ENCODE data around the gene PKN2. TPM values are rescaled to one million over a fixed set of nuclear protein-coding genes. Genes with fewer than 3 reads are reported as not detected.
"Not testable (repeated sequence)": the region's sequence is repeated elsewhere in the genome, so short reads cannot be mapped to it uniquely, and the experiment has no call there.

The PKN2 gene
- polyA plus RNA-seq, 2 donors: 14.0 to 22.4 TPM

DNA sequence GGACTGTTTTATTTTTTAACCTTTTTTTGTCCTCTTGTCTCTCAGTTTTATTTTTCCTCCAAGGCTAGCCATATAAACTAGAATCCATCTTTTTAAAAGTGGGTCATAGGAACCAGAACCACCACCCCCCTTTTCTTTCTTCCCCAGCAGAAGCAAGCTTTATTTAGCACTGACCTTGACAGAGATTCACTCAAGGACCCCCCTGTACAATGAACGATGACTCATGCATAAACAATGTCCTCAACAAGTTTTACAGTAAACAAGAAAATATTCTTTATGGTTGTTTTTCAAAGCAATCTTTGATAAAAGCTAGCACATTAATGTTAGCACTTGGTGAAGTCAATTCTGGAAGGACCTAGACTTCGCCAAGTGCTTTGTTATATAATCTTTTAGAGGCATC lies 14.1 kb downstream of the PKN2 start:
- no peaks in the 10 kb centered on the region for H3K9me3 ChIP-seq (ENCODE audit: control insufficient read depth in 2 of 2, insufficient read depth in 1 of 2, low read depth in 1 of 2, low read length in 1 of 2)
- no peak overlapping the region for H3K4me3 ChIP-seq (ENCODE audit: low read depth in 1 of 2, low read length in 2 of 2)
- no peaks in the 10 kb centered on the region for H3K36me3 ChIP-seq (ENCODE audit: control insufficient read depth in 2 of 2, insufficient read depth in 2 of 2, low read length in 1 of 2)
- WGBS, 2 donors: 65 to 67% methylated on average over 2 of the region's 2 CpGs
- no peaks in the 10 kb centered on the region for H3K27me3 ChIP-seq (ENCODE audit: control insufficient read depth in 1 of 2, insufficient read depth in 2 of 2, low read length in 2 of 2)
- H3K4me1 ChIP-seq (ENCODE audit: control insufficient read depth in 2 of 2, insufficient read depth in 2 of 2, low read length in 1 of 2): no peaks in the 10 kb centered on the region
- no peak overlapping the region for H3K27ac ChIP-seq (ENCODE audit: low read depth in 2 of 2, low read length in 1 of 2)

DNA sequence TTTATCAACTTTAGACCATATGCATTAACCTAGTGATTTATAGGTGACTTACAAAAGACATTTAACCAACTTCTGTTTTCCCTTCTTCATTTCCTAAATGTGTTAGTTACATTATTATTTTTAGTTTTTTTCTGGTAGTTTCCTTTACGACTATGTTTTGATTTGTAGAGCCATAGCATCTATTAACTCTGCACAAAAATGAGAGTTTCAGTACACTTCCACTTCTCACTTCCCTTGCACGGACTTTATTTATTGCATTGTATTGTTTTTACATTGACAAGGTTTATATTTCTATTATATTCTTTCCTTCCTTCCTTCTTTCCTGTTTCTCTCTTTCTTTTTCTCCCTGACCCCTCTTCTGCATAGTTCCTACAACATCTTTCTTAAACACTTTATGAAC lies 14.7 kb downstream of the PKN2 start:
- Histone ChIP-seq H3K27ac (ENCODE audit: low read depth in 2 of 2, low read length in 1 of 2) (no peak overlapping the region), H3K9me3 (ENCODE audit: control insufficient read depth in 2 of 2, insufficient read depth in 1 of 2, low read depth in 1 of 2, low read length in 1 of 2) (no peaks in the 10 kb centered on the region), H3K4me1 (ENCODE audit: control insufficient read depth in 2 of 2, insufficient read depth in 2 of 2, low read length in 1 of 2) (no peaks in the 10 kb centered on the region), H3K36me3 (ENCODE audit: control insufficient read depth in 2 of 2, insufficient read depth in 2 of 2, low read length in 1 of 2) (no peaks in the 10 kb centered on the region), H3K4me3 (ENCODE audit: low read depth in 1 of 2, low read length in 2 of 2) (no peak overlapping the region), H3K27me3 (ENCODE audit: control insufficient read depth in 1 of 2, insufficient read depth in 2 of 2, low read length in 2 of 2) (no peaks in the 10 kb centered on the region)
- WGBS, 2 donors: 67 to 69% methylated on average over 2 of the region's 2 CpGs

DNA sequence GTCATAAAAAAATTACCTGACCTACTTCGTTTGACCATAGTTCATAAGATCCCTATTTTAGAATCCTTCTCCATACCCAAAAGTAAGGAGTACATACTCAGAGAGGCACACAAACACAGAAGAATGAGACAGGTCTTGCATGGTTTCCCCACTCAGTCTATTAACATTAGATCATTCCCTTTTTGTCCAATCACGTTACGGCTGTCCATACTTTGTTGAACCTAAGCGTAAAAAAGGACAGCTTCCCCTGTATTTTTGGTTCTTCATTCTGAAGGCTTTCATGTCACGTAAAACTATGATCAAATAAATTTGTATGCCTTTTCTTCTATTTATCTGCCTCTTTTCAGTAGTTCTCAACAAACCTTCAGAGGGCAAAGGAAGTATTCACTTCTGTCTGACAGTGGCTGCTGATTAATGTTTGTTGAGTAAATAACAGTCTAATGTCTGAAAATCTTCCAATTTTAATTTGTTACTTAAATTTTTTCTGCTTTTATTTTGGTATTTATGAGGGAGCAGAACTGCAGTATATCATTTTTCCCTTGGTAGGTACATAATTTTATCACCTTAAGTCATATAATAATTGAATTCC lies 16.4 kb downstream of the PKN2 start:
- H3K4me1 ChIP-seq (ENCODE audit: control insufficient read depth in 2 of 2, insufficient read depth in 2 of 2, low read length in 1 of 2): no peaks in the 10 kb centered on the region
- H3K27me3 ChIP-seq (ENCODE audit: control insufficient read depth in 1 of 2, insufficient read depth in 2 of 2, low read length in 2 of 2): no peaks in the 10 kb centered on the region
- H3K36me3 ChIP-seq (ENCODE audit: control insufficient read depth in 2 of 2, insufficient read depth in 2 of 2, low read length in 1 of 2): no peaks in the 10 kb centered on the region
- no peak overlapping the region for H3K4me3 ChIP-seq (ENCODE audit: low read depth in 1 of 2, low read length in 2 of 2)
- 83 to 87% methylated on average over 5 of the region's 5 CpGs for WGBS, 2 donors
- H3K27ac ChIP-seq (ENCODE audit: low read depth in 2 of 2, low read length in 1 of 2): no peak overlapping the region
- no peaks in the 10 kb centered on the region for H3K9me3 ChIP-seq (ENCODE audit: control insufficient read depth in 2 of 2, insufficient read depth in 1 of 2, low read depth in 1 of 2, low read length in 1 of 2)

DNA sequence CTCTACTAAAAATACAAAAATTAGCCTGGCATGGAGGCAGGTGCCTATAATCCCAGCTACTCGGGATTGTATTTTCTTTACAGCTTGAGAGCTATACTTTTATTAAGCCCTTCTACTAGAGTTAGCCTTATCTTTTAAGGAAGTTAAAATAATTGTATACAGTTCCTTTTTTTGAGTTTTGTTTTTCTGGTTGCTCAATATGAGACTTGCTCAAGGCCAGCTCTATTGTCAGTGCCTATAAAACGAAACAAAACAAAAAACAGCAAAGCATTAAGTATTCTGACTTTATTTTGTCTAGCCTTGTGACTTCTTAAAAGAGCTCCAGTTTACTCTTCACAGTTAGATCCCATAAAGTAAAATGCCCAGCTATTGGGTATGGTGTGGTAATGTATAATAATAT lies 17.2 kb downstream of the PKN2 start:
- Histone ChIP-seq H3K4me1 (ENCODE audit: control insufficient read depth in 2 of 2, insufficient read depth in 2 of 2, low read length in 1 of 2) (no peaks in the 10 kb centered on the region), H3K36me3 (ENCODE audit: control insufficient read depth in 2 of 2, insufficient read depth in 2 of 2, low read length in 1 of 2) (no peaks in the 10 kb centered on the region), H3K27me3 (ENCODE audit: control insufficient read depth in 1 of 2, insufficient read depth in 2 of 2, low read length in 2 of 2) (no peaks in the 10 kb centered on the region), H3K9me3 (ENCODE audit: control insufficient read depth in 2 of 2, insufficient read depth in 1 of 2, low read depth in 1 of 2, low read length in 1 of 2) (no peaks in the 10 kb centered on the region), H3K4me3 (ENCODE audit: low read depth in 1 of 2, low read length in 2 of 2) (no peak overlapping the region), H3K27ac (ENCODE audit: low read depth in 2 of 2, low read length in 1 of 2) (peak overlapping the region in 1 of 2 donors; percentile 21)
- 46 to 54% methylated on average over 2 of the region's 2 CpGs for WGBS, 2 donors

DNA sequence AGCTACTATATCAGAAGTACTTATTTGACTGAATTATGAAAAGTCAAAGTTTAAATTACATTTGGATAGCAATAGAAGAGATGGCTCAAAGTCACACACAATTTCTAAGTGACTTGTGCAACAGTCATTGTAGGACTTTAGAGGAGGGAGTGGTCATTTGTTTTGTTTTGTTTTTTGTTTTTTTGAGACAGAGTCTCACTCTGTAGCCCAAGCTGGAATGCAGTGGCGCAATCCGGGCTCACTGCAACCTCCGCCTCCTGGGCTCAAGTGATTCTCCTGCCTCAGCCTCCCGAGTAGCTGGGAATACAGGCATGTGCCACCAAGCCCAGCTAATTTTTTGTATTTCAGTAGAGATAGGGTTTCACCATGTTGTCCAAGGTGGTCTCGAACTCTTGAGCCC lies 17.7 kb downstream of the PKN2 start:
- 89 to 93% methylated on average over 5 of the region's 5 CpGs for WGBS, 2 donors
- not testable (repeated sequence) for H3K4me3 ChIP-seq (ENCODE audit: low read depth in 1 of 2, low read length in 2 of 2); H3K36me3 ChIP-seq (ENCODE audit: control insufficient read depth in 2 of 2, insufficient read depth in 2 of 2, low read length in 1 of 2); H3K27me3 ChIP-seq (ENCODE audit: control insufficient read depth in 1 of 2, insufficient read depth in 2 of 2, low read length in 2 of 2); H3K27ac ChIP-seq (ENCODE audit: low read depth in 2 of 2, low read length in 1 of 2); H3K9me3 ChIP-seq (ENCODE audit: control insufficient read depth in 2 of 2, insufficient read depth in 1 of 2, low read depth in 1 of 2, low read length in 1 of 2); H3K4me1 ChIP-seq (ENCODE audit: control insufficient read depth in 2 of 2, insufficient read depth in 2 of 2, low read length in 1 of 2)

DNA sequence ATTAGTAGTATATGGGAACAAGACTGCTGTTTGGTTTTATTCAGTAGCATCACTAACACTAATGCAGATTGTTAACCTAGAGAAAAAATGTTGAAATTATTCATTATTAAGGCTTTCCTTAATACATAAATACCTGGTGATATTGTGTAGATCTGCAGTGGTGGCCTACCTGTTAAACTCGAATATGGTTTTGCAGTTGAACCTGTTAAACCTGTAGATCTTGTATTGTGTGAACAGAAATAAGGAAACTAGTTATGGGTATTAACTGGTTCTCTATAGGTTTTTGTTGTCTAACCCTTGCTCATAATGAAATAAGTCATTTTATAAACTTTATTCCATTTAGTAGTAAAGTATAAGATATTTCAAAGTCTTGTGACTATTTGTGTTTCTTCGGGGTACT lies 23.9 kb downstream of the PKN2 start:
- Histone ChIP-seq H3K4me3 (ENCODE audit: low read depth in 1 of 2, low read length in 2 of 2) (no peak overlapping the region), H3K27ac (ENCODE audit: low read depth in 2 of 2, low read length in 1 of 2) (no peak overlapping the region)
- WGBS, 2 donors: 54 to 64% methylated on average over 2 of the region's 2 CpGs

DNA sequence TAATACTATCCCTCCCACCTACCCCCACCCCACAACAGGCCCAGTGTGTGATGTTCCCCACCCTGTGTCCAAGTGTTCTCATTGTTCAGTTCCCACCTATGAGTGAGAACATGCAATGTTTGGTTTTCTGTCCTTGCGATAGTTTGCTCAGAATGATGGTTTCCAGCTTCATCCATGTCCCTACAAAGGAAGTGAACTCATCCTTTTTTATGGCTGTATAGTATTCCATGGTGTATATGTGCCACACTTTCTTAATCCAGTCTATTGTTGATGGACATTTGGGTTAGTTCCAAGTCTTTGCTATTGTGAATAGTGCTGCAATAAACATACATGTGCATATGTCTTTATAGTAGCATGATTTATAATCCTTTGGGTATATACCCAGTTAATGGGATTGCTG lies 28.8 kb downstream of the PKN2 start:
- H3K36me3 ChIP-seq (ENCODE audit: control insufficient read depth in 2 of 2, insufficient read depth in 2 of 2, low read length in 1 of 2); H3K4me3 ChIP-seq (ENCODE audit: low read depth in 1 of 2, low read length in 2 of 2); H3K4me1 ChIP-seq (ENCODE audit: control insufficient read depth in 2 of 2, insufficient read depth in 2 of 2, low read length in 1 of 2); H3K27me3 ChIP-seq (ENCODE audit: control insufficient read depth in 1 of 2, insufficient read depth in 2 of 2, low read length in 2 of 2); H3K9me3 ChIP-seq (ENCODE audit: control insufficient read depth in 2 of 2, insufficient read depth in 1 of 2, low read depth in 1 of 2, low read length in 1 of 2); H3K27ac ChIP-seq (ENCODE audit: low read depth in 2 of 2, low read length in 1 of 2): not testable (repeated sequence)
- WGBS, 2 donors: 94 to 96% methylated on average over 1 of the region's 1 CpG

More for the DNA sequence above, 23.9 kb downstream of the PKN2 start:
- no peaks in the 10 kb centered on the region for H3K27me3 ChIP-seq (ENCODE audit: control insufficient read depth in 1 of 2, insufficient read depth in 2 of 2, low read length in 2 of 2)
- H3K36me3 ChIP-seq (ENCODE audit: control insufficient read depth in 2 of 2, insufficient read depth in 2 of 2, low read length in 1 of 2): no peaks in the 10 kb centered on the region
- no peaks in the 10 kb centered on the region for H3K4me1 ChIP-seq (ENCODE audit: control insufficient read depth in 2 of 2, insufficient read depth in 2 of 2, low read length in 1 of 2)
- H3K9me3 ChIP-seq (ENCODE audit: control insufficient read depth in 2 of 2, insufficient read depth in 1 of 2, low read depth in 1 of 2, low read length in 1 of 2): no peaks in the 10 kb centered on the region

DNA sequence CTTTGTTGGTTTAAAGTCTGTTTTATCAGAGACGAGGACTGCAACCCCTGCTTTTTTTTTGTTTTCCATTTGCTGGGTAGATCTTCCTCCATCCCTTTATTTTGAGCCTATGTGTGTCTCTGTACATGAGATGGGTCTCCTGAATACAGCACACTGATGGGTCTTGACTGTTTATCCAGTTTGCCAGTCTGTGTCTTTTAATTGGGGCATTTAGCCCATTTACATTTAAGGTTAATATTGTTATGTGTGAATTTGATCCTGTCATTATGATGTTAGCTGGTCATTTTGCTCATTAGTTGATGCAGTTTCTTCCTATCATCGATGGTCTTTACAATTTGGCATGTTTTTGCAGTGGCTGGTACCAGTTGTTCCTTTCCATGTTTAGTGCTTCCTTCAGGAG lies 32.5 kb downstream of the PKN2 start:
- not testable (repeated sequence) for H3K27ac ChIP-seq (ENCODE audit: low read depth in 2 of 2, low read length in 1 of 2); H3K4me3 ChIP-seq (ENCODE audit: low read depth in 1 of 2, low read length in 2 of 2); H3K4me1 ChIP-seq (ENCODE audit: control insufficient read depth in 2 of 2, insufficient read depth in 2 of 2, low read length in 1 of 2); H3K36me3 ChIP-seq (ENCODE audit: control insufficient read depth in 2 of 2, insufficient read depth in 2 of 2, low read length in 1 of 2); H3K9me3 ChIP-seq (ENCODE audit: control insufficient read depth in 2 of 2, insufficient read depth in 1 of 2, low read depth in 1 of 2, low read length in 1 of 2); H3K27me3 ChIP-seq (ENCODE audit: control insufficient read depth in 1 of 2, insufficient read depth in 2 of 2, low read length in 2 of 2)
- WGBS, 2 donors: 84 to 91% methylated on average over 2 of the region's 2 CpGs

DNA sequence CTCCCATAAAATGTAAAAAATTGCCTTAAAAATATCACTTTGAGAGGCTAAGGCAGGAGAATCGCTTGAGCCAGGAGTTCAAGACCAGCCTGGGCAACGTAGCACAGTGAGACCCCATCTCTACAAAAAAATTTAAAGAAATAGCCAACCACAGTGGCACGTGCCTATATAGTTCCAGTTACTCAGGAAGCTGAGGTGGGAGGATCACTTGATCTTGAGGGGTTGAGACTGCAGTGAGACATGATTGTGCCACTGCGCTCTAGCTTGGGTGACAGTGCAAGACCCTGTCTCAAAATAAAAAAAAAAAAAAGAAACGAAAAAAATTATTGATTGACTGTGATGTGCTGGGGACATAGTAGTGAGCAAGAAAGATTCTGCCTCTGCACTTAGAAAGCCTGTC lies 38.4 kb downstream of the PKN2 start:
- Histone ChIP-seq H3K4me1 (ENCODE audit: control insufficient read depth in 2 of 2, insufficient read depth in 2 of 2, low read length in 1 of 2) (no peaks in the 10 kb centered on the region), H3K9me3 (ENCODE audit: control insufficient read depth in 2 of 2, insufficient read depth in 1 of 2, low read depth in 1 of 2, low read length in 1 of 2) (no peaks in the 10 kb centered on the region), H3K4me3 (ENCODE audit: low read depth in 1 of 2, low read length in 2 of 2) (no peak overlapping the region), H3K36me3 (ENCODE audit: control insufficient read depth in 2 of 2, insufficient read depth in 2 of 2, low read length in 1 of 2) (no peaks in the 10 kb centered on the region), H3K27ac (ENCODE audit: low read depth in 2 of 2, low read length in 1 of 2) (no peak overlapping the region), H3K27me3 (ENCODE audit: control insufficient read depth in 1 of 2, insufficient read depth in 2 of 2, low read length in 2 of 2) (no peaks in the 10 kb centered on the region)
- 89 to 92% methylated on average over 5 of the region's 5 CpGs for WGBS, 2 donors

DNA sequence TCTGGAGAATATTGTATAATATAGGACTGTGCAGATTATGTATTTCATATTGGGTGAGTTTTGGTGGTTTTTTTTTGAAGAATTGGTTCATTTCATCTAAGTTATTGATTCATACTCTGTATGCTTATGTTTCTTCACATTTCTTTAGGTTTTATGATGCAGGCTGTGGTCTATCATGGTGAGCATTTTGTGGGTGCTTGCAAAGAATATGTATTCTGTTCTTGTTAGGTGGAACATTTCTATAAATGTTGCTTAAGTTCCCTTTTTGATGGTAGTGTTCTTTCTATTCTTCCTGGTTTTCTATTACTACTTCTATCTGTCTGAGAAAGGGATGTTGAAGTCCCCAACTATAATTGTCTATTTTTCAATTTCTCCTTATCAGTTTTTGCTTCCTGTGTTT lies 42.6 kb downstream of the PKN2 start:
- no peaks in the 10 kb centered on the region for H3K9me3 ChIP-seq (ENCODE audit: control insufficient read depth in 2 of 2, insufficient read depth in 1 of 2, low read depth in 1 of 2, low read length in 1 of 2)
- no peaks in the 10 kb centered on the region for H3K36me3 ChIP-seq (ENCODE audit: control insufficient read depth in 2 of 2, insufficient read depth in 2 of 2, low read length in 1 of 2)
- H3K4me3 ChIP-seq (ENCODE audit: low read depth in 1 of 2, low read length in 2 of 2): no peak overlapping the region
- no peaks in the 10 kb centered on the region for H3K4me1 ChIP-seq (ENCODE audit: control insufficient read depth in 2 of 2, insufficient read depth in 2 of 2, low read length in 1 of 2)
- no peaks in the 10 kb centered on the region for H3K27me3 ChIP-seq (ENCODE audit: control insufficient read depth in 1 of 2, insufficient read depth in 2 of 2, low read length in 2 of 2)
- no peak overlapping the region for H3K27ac ChIP-seq (ENCODE audit: low read depth in 2 of 2, low read length in 1 of 2)

Measured in esophagus (tissue), 2 donors.